Activated CD4-positive, alpha-beta T cell treated with anti-CD3 and anti-CD28 coated beads, Interleukin-2, amount 50 U/mL, for 48 hours (primary cell): ENCODE measurements around the gene CISD2.
"Not testable (repeated sequence)": the region's sequence is repeated elsewhere in the genome, so short reads cannot be mapped to it uniquely, and the experiment has no call there.

Experiments
- DNase-seq, 2 experiments: peaks; one replicate each; pipeline ENCODE4 v3.0.0-alpha.2; 2020

Gene CISD2

DNA sequence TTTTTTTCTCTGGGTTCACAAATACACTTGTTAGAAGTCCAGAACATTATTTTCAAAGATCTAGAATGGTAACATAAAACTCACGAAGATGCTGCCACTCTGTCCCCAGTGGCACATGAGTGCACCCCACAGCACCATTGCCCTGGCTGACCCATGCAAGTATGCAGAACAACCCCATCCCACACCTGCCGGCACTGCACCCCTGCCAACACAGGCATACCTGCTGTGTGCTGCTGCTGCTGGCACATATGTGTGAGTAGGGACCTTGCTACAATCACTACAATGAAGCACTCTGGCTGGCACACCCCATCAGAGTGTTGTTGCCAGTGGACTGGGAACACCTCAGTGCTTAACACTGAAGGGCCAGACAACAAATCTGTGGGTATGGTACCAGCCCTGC, 66.9 kb downstream of the CISD2 start:
- DNase-seq = no peak

DNA sequence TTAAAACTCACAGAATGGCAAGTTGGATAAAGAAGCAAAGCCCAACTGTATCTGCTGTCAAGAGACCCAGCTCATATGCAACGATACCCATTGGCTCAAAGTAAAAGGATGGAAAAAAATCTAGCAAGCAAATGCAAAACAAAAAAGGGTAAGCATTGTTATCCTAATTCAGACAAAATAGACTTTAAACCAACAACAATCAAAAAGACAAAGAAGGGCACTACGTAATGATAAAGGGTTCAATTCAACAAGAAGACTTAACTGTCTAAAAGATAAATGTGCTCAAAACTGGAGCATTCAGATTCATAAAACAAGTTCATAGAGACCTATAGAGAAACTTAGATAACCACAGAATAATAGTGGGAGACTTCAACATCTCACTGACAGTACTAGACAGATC, 69.3 kb downstream of the CISD2 start:
- DNase-seq = not testable (repeated sequence)
